Activated T-helper 1 cell treated with anti-CD3 and anti-CD28 coated beads, Interleukin-2, amount 50 U/mL, for 16 hours (primary cell): Measurements from ENCODE around the gene BTF3.
"Not testable (repeated sequence)": the region's sequence is repeated elsewhere in the genome, so short reads cannot be mapped to it uniquely, and the experiment has no call there.

ENCODE experiments used
- DNase-seq, 2 donors: peaks; one replicate each; pipeline ENCODE4 v3.0.0-alpha.2; 2020; ENCODE audit warnings: low read depth in 1 of 2, low spot score in 1 of 2

Gene BTF3

GRCh38 chr5:73485715-73486114, 12.5 kb upstream of the BTF3 start:
- no peak for DNase-seq

GRCh38 chr5:73486119-73486899, 11.9 kb upstream of the BTF3 start:
- no peak for DNase-seq

DNA sequence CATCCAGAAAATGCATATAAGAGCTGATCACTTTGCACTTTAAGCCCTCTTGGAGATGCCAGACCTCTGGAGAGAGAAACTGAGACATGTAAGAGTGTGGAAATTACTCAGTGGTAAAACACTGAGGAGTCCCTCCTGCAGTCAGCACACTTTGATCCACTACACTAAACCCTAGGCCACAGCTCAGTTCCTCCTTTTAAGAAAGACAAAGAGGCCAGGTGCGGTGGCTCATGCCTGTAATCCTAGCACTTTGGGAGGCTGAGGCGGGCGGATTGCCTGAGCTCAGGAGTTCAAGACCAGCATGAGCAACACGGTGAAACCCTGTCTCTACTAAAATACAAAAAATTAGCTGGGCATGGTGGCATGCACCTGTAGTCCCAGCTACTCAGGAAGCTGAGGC, 11.0 kb upstream of the BTF3 start:
- DNase-seq = not testable (repeated sequence)

DNA sequence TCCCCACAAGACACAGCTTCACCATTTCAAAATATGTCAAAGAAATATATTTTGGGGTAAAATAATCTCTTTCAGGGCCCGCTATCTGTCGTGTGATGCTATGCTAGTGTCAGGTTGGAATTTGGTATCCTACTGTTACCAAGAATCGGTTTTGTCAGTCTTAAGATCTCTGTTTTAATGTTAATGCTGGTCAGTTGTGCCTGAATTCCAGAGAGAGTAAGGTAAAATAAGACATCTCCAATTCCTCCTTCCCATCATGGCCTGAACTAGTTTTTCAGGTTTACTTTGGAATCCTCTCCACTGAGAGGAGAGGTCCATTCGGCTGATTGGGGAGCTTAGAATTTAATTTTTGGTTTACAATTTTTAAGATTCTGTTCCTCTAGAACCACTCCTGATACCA, 10.4 kb upstream of the BTF3 start:
- DNase-seq = no peak

DNA sequence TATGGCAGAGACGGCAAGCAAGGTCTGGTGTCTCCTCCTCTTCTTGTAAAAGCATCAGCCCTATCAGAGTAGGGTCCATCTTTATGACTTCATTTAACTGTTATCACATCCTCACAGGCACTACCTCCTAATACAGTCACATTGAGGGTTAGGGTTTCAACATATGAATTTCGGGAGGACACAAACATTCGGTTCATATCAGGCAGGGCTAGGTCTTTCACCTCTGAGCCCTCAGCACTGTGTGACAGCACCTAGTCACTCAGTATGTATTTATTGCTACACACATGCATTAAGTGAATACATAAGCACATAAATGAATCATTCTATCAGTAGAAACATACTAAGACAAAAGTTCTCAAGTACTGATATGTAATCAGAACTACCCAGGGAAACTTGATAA, 9.4 kb upstream of the BTF3 start:
- DNase-seq = no peak

DNA sequence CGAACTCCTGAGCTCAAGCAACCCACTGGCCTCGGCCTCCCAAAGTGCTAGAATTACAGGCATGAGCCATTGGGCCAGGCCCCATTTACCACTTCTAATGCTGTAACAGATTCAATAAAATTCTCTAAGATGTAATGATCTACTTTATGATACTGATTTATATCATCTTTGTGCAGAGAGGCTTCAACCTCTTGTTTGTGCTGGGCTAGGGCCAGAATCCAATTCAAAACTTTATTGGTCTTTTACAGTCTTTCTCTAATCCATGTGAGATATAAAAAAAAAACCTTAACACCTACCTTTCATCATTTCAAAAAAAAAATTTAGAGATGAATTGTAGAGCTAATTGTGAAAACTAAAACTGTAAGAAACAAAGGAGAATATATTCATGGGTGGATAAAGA, 8.2 kb upstream of the BTF3 start:
- no peak for DNase-seq

DNA sequence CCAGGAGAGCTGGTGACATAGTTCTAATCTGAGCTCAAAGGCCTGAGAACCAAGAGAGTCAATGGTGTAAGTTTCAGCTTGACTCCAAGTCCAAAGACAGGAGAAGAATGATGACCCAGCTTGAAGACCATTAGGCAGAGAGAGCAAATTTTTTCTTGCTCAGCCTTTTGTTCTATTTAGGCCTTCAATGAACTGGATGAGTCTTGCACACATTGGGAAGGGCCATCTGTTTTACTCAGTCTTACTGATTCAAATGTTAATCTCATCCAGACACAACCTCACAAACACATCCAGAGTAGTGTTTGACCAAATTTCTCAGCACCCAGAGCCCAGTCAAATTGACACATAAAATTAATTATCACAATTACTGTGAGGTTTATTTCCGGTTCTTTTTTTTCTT, 7.1 kb upstream of the BTF3 start:
- no peak for DNase-seq

- DNase-seq = no peak
Measured at GRCh38 chr5:73493421-73493820, 4.8 kb upstream of the BTF3 start.

GRCh38 chr5:73494721-73495120, 3.5 kb upstream of the BTF3 start:
- no peak for DNase-seq

DNA sequence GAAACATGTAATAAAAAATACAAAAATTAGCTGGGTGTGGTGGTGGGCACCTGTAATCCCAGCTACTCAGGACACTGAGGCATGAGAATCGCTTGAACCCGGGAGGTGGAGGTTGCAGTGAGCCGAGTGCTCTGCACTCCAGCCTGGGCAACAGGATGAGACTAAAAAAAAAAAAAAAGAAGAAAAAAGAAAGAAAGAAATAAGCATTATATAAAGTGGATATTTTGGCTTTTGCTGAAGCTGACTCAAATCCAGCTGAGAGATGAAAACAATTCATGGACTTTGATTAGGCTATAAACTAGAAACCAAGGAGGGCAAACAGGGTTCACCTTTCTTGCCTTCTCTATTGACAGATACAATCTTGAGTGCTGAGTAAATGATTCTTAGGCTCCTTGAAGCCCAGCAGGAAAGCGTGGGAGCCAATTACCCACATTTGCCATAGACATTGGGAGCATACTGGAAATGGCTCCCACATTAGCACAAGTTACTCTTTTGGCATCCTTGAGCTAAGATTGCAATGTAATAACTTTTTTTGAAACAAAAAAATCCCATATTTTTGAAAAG, 2.4 kb upstream of the BTF3 start:
- no peak for DNase-seq

DNA sequence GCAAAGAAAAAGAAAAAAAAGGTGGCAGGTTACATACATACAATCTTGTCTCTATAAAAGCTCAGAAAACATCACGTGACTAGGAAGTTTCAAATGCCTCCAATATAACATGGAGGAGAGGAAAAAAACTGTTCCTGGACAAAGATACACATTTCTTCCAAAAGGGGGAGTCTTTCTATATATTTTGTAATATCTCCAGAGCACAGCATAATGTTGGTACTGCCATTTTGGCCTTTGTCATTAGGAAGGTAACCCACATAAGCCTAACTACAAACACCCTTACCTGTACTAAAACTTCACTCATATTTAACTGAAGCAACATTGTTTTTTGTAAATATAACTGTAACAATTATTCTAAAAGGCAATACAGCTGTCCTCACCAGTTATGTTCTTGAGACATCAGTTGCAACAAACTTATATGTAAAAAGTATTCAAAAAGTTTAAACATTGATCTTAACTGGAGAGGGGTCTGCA, 1.2 kb upstream of the BTF3 start:
- no peak for DNase-seq

GRCh38 chr5:73497497-73498056, 665 bp upstream of the BTF3 start:
- DNase-seq = no peak

DNA sequence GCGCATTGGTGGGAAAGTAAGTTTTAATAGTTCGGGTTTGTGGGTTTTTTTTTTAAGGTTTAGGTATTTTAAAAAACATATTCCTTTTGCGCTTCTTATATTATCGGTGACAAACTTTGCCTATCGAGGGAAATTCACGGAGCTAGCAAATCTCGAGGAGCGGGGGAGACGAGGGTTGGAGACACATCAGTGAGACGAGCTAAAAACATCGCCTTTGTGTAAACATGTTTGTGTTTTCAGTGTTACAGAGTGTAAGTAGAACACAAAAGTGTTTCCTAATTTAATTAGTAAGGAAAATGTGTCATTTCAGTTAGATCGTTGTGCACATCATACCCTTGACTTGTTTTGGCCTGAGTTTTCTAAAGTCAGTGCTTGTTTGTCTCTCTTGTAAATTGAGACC, 945 bp downstream of the BTF3 start:
- no peak for DNase-seq

- no peak for DNase-seq
Measured at GRCh38 chr5:73499756-73500155, 1.5 kb downstream of the BTF3 start.

GRCh38 chr5:73501406-73501805, 3.2 kb downstream of the BTF3 start:
- DNase-seq = no peak

- DNase-seq = no peak
Measured at GRCh38 chr5:73506459-73506955, 8.3 kb downstream of the BTF3 start.

DNA sequence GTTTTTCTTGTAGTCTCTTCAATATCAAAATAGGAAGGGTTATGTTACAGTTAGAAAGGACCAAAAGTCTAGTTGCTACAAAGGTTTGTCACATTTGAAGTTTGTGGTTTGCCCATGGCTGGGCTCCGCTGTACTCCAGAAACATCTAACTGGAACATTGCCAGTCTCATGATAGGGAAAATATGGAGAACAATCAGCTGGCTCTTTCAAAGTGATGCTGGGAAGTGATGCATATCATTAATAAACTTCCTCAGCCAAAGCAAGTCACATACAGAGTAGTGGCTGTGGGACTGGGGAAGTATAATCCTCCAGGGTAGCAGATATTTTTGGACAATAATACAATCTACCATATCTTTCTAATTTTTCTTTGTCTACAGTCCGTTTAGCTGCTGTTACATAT, 8.8 kb downstream of the BTF3 start:
- no peak for DNase-seq

- not testable (repeated sequence) for DNase-seq
Measured at GRCh38 chr5:73508521-73508920, 10.3 kb downstream of the BTF3 start.

DNA sequence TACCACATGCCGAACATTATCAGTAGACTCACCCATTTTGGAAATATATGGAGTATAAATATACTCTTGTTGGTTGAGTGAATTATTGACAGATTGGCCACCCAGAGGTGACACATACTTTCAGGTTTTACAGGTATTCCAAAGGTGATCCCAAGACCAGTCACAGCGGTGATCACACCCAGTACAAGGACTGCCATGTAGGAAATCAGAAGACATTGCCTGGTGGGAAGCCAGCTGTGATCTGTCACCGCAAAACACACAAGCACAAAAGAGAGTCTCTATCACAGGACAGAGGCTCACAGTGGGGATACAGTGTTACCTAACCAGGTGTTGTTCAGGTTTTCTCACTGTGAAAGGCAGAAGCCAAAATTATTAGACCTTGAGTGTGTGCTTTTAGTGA, 15.8 kb downstream of the BTF3 start:
- no peak for DNase-seq

GRCh38 chr5:73514418-73514817, 16.2 kb downstream of the BTF3 start:
- DNase-seq = no peak

- DNase-seq = no peak
Measured at GRCh38 chr5:73515232-73515631, 17.0 kb downstream of the BTF3 start.

GRCh38 chr5:73519531-73520283, 21.5 kb downstream of the BTF3 start:
- peak in 1 of 2 donors; percentile 35 for DNase-seq
